HepG2 (cell line): ENCODE data around the gene JAKMIP2. TPM values are rescaled to one million over a fixed set of nuclear protein-coding genes. Genes with fewer than 3 reads are reported as not detected.

Experiments
- ATAC-seq: fragments of 200-7000 bp; cut with Tn5 transposase; 3 replicates; pipeline ENCODE4 v1.9.1; 2020; ENCODE audit warnings: mild to moderate bottlenecking, moderate library complexity
- BruUV-seq: library from RNA; stranded (reverse); fragments of 400-500 nt; replicated peaks from 2 replicates; lab custom pipeline; 2021; lab: Mats Ljungman, UMichigan
- CTCF ChIA-PET: fragments of 300-600 bp; formaldehyde crosslinking; extraction: SDS; loops from one replicate; lab custom pipeline; 2021; ENCODE audit warnings: low total read pairs, inconsistent platforms, low intra/inter-chr PET ratio; lab: Yijun Ruan, JAX
- POLR2A ChIA-PET: fragments of 350-600 bp; sonication (Branson Sonifier 250); formaldehyde crosslinking; loops from one replicate; lab custom pipeline; 2020; ENCODE audit warnings: antibody characterized with exemption, inconsistent platforms; lab: Yijun Ruan, JAX
- DNase-seq: peaks from one replicate; pipeline ENCODE4 v3.0.0-alpha.2; 2015; ENCODE audit warnings: low spot score
- FAIRE-seq: peaks from 3 replicates; lab custom pipeline; 2011; peaks lifted over from hg19 to GRCh38; lab: Jason Lieb, UNC
- H2AFZ ChIP-seq: one replicate; pipeline ENCODE4 v1.6.1; 2011; ENCODE audit warnings: low read length, inconsistent platforms
- H3K27ac ChIP-seq: fragments of 300-600 bp; 3 replicates; pipeline ENCODE4 v1.8.0; 2011; ENCODE audit warnings: mixed run types, mild to moderate bottlenecking, mixed read lengths, low read length, inconsistent platforms; ENCODE audit not compliant: insufficient read depth; ENCODE audit errors: extremely low read length
- H3K27me3 ChIP-seq, 2 experiments: fragments of 200-600 bp in 1 of 2; 2 replicates in 1 of 2; 3 replicates in 1 of 2; pipeline versions ENCODE4 v1.6.0 to v1.8.0; 2011; ENCODE audit warnings: low read length in 2 of 2, mild to moderate bottlenecking in 2 of 2, moderate library complexity in 2 of 2, inconsistent platforms in 1 of 2; ENCODE audit not compliant: insufficient read depth in 2 of 2, control insufficient read depth in 1 of 2
- H3K36me3 ChIP-seq, 2 experiments: fragments of 200-600 bp in 1 of 2; replicated peaks in 1 of 2; 2 replicates in 1 of 2; 3 replicates in 1 of 2; pipeline versions ENCODE4 v1.5.1 to v1.8.0; 2011; ENCODE audit warnings: low read length in 2 of 2, inconsistent platforms in 1 of 2; ENCODE audit not compliant: insufficient read depth in 2 of 2, control insufficient read depth in 1 of 2
- H3K4me1 ChIP-seq: 2 replicates; pipeline ENCODE4 v1.5.1; 2012; ENCODE audit warnings: low read length, inconsistent platforms; ENCODE audit not compliant: insufficient read depth
- H3K4me2 ChIP-seq: 2 replicates; pipeline ENCODE4 v1.6.0; 2011; ENCODE audit warnings: low read depth, low read length, inconsistent platforms
- H3K4me3 ChIP-seq, 3 experiments: fragments of 200-600 bp in 1 of 3; sonication (generic), shearing (Covaris generic) in 1 of 3; replicated peaks in 1 of 3; 2 replicates each; pipeline ENCODE4 v1.5.1; 2011 to 2016; ENCODE audit warnings: low read length in 3 of 3, inconsistent platforms in 2 of 3, low read depth in 2 of 3, mild to moderate bottlenecking in 2 of 3, control low read depth in 1 of 3, mixed read lengths in 1 of 3; ENCODE audit not compliant: insufficient read depth in 1 of 3
- H3K79me2 ChIP-seq: one replicate; pipeline ENCODE4 v1.6.1; 2011; ENCODE audit warnings: low read length, inconsistent platforms; ENCODE audit not compliant: insufficient read depth
- H3K9ac ChIP-seq: 2 replicates; pipeline ENCODE4 v1.6.0; 2011; ENCODE audit warnings: mild to moderate bottlenecking, low read depth, low read length, inconsistent platforms; ENCODE audit not compliant: insufficient read depth
- H3K9me3 ChIP-seq: 2 replicates; pipeline ENCODE4 v1.5.1; 2012; ENCODE audit warnings: mild to moderate bottlenecking, low read length
- H4K20me1 ChIP-seq: 2 replicates; pipeline ENCODE4 v1.6.0; 2011; ENCODE audit warnings: inconsistent platforms, mild to moderate bottlenecking, low read length, moderate library complexity; ENCODE audit not compliant: insufficient read depth
- AHDC1 ChIP-seq: sonication (generic); formaldehyde crosslinking; IDR thresholded peaks from 2 replicates; pipeline ENCODE4 v1.5.1; 2020; ENCODE audit warnings: mild to moderate bottlenecking, missing genetic modification reagents, borderline replicate concordance
- EP300 ChIP-seq, 3 experiments: sonication (generic) in 1 of 3; formaldehyde crosslinking in 1 of 3; IDR thresholded peaks; 2 replicates each; pipeline versions ENCODE4 v1.5.1 to v1.6.1; 2011 to 2020; ENCODE audit warnings: low read depth in 2 of 3, low read length in 2 of 3, borderline replicate concordance in 1 of 3, improper control_type of control experiment in 1 of 3, mild to moderate bottlenecking in 1 of 3, missing genetic modification reagents in 1 of 3, moderate library complexity in 1 of 3
- FIP1L1 ChIP-seq: fragments of 200-400 bp; formaldehyde crosslinking; IDR thresholded peaks from 2 replicates; pipeline ENCODE4 v1.6.1; 2018; ENCODE audit warnings: low read depth, mild to moderate bottlenecking, low read length, moderate library complexity, borderline replicate concordance; ENCODE audit not compliant: insufficient read depth
- PAX8 ChIP-seq: sonication (generic); formaldehyde crosslinking; IDR thresholded peaks from 2 replicates; pipeline ENCODE4 v1.8.0; 2022; ENCODE audit warnings: mild to moderate bottlenecking, missing genetic modification reagents, borderline replicate concordance
- PHF5A ChIP-seq: IDR thresholded peaks from one replicate; pipeline ENCODE4 v1.6.1; 2018; ENCODE audit warnings: low read depth, missing genetic modification reagents; ENCODE audit not compliant: unreplicated experiment
- ZBTB14 ChIP-seq: sonication (generic); formaldehyde crosslinking; IDR thresholded peaks from 2 replicates; pipeline ENCODE4 v1.4.0; 2020; ENCODE audit warnings: missing genetic modification reagents
- ZMAT5 ChIP-seq: sonication (generic); formaldehyde crosslinking; IDR thresholded peaks from 2 replicates; pipeline ENCODE4 v1.5.0; 2020; ENCODE audit warnings: mild to moderate bottlenecking, low read depth, missing genetic modification reagents, borderline replicate concordance
- ZNF569 ChIP-seq: sonication (generic); formaldehyde crosslinking; IDR thresholded peaks from 2 replicates; pipeline ENCODE4 v1.5.0; 2020; ENCODE audit warnings: mild to moderate bottlenecking, missing genetic modification reagents, moderate library complexity, borderline replicate concordance
- ZNF747 ChIP-seq: sonication (generic); formaldehyde crosslinking; IDR thresholded peaks from 2 replicates; pipeline ENCODE4 v1.8.1; 2023; ENCODE audit warnings: missing genetic modification reagents, mild to moderate bottlenecking, borderline replicate concordance
- WGBS: methylation state at CpG from one replicate; pipeline ENCODE4 v1.1.6; 2017; ENCODE audit warnings: low lambda C conversion rate; 5-methylcytosine and 5-hydroxymethylcytosine counted together
- in situ Hi-C: cut with HindIII; loops from 2 replicates; pipeline ENCODE4 v1.10.0; 2017; ENCODE audit warnings: low pct_unique_long_range_greater_than_20kb; ENCODE audit not compliant: extremely low pct_ligation_motif_present
- intact Hi-C: fragments of 100-400 bp; cut with micrococcal nuclease; formaldehyde crosslinking; loops from one replicate; pipeline ENCODE4 v1.10.0; 2022; ENCODE audit not compliant: unreplicated experiment
- polyA plus RNA-seq, 8 experiments: library from polyadenylated mRNA; depleted of rRNA in 3 of 8; stranded (reverse) in 7 of 8; unstranded in 1 of 8; fragments of >200 nt; fragmentation: Illumina TruSeq in 4 of 8; extraction: Trizol in 4 of 8; gene quantifications; 2 replicates each; pipeline versions ENCODE4 v1.2.1 to v1.2.3, GENCODE V29; 2011 to 2016; ENCODE audit warnings: low read depth in 4 of 8, missing spikeins in 1 of 8, mixed read lengths in 1 of 8; ENCODE audit not compliant: insufficient read depth in 1 of 8
- total RNA-seq, 5 experiments: library from RNA; depleted of rRNA; stranded (reverse); fragments of >200 nt; fragmentation: Illumina TruSeq; extraction: Trizol; gene quantifications; 2 replicates each; pipeline ENCODE4 v1.2.3, GENCODE V29; 2016; ENCODE audit warnings: low read depth in 1 of 5

The JAKMIP2 gene
- total and polyA plus RNA-seq, 2 of the 13 experiments (the other 11 are each of a cell fraction or from before 2014, with no cell fraction given): 0.04 to 2.1 TPM

GRCh38 chr5:147617711-147618350 lies 164.7 kb downstream of the JAKMIP2 start (continued):
- TF ChIP-seq AHDC1 (CRISPR knock-in tag): no peak
- TF ChIP-seq PAX8: no peak
- TF ChIP-seq PHF5A: no peak
- no peak for TF ChIP-seq ZMAT5
- no peak for TF ChIP-seq ZNF747 (CRISPR knock-in tag)

- in situ Hi-C loops: no loop called here
- Histone ChIP-seq H3K4me3 (no peak overlapping the region), H3K4me1 (no peaks in the 10 kb centered on the region), H3K9me3 (no peaks in the 10 kb centered on the region), H4K20me1 (no peaks in the 10 kb centered on the region), H3K9ac (no peak overlapping the region), H3K4me2 (no peak overlapping the region), H3K27ac (no peak overlapping the region), H3K79me2 (no peaks in the 10 kb centered on the region), H3K27me3 (no peaks in the 10 kb centered on the region), H3K36me3 (no peaks in the 10 kb centered on the region), H2AFZ (no peak overlapping the region)
- intact Hi-C loops: no loop called here
- DNase-seq (no peak), FAIRE-seq (no peak), ATAC-seq (no peak)
- no TSS peak for BruUV-seq
- POLR2A ChIA-PET: no interaction called here
- WGBS: 42% methylated on average over 4 of the region's 4 CpGs
- CTCF ChIA-PET: no interaction called here
- TF ChIP-seq FIP1L1: no peak
- no peak for TF ChIP-seq ZBTB14
- TF ChIP-seq ZNF569: no peak
- TF ChIP-seq EP300 (IDR thresholded peaks at IDR 0.05; ENCODE audit: low read depth in 2 of 2, low read length in 2 of 2): no peak
- TF ChIP-seq EP300 (CRISPR knock-in tag; IDR thresholded peaks at IDR 0.05; ENCODE audit: borderline replicate concordance): no peak
These were observed 165.3 kb downstream of the JAKMIP2 start for GRCh38 chr5:147617191-147617606.
